HepG2 (cell line): ENCODE measurements around the gene SNX9. TPM values are rescaled to one million over a fixed set of nuclear protein-coding genes. Genes with fewer than 3 reads are reported as not detected.
A peak's percentile ranks its signal among the peaks of the same experiment; 100 is the strongest.

Source experiments
- BRF2 ChIP-seq: sonication (generic); formaldehyde crosslinking; IDR thresholded peaks from 2 replicates; pipeline ENCODE4 v1.8.1; 2022; ENCODE audit warnings: mild to moderate bottlenecking, missing genetic modification reagents
- CENPT ChIP-seq: sonication (generic); formaldehyde crosslinking; IDR thresholded peaks from 2 replicates; pipeline ENCODE4 v1.8.0; 2022; ENCODE audit warnings: low read depth, mild to moderate bottlenecking, moderate library complexity, missing genetic modification reagents
- DNMT1 ChIP-seq: sonication (generic); formaldehyde crosslinking; IDR thresholded peaks from 2 replicates; pipeline ENCODE4 v1.5.1; 2020; ENCODE audit warnings: mild to moderate bottlenecking, missing genetic modification reagents
- HMGXB4 ChIP-seq, 2 experiments: sonication (generic) in 1 of 2; formaldehyde crosslinking in 1 of 2; IDR thresholded peaks; 2 replicates each; pipeline versions ENCODE4 v1.4.0 to v1.6.1; 2018 to 2020; ENCODE audit warnings: missing genetic modification reagents in 2 of 2, borderline replicate concordance in 1 of 2, low read depth in 1 of 2, mild to moderate bottlenecking in 1 of 2, missing biosample characterization in 1 of 2
- HOXA7 ChIP-seq: sonication (generic); formaldehyde crosslinking; IDR thresholded peaks from 2 replicates; pipeline ENCODE4 v1.8.1; 2022; ENCODE audit warnings: mild to moderate bottlenecking, missing genetic modification reagents, moderate library complexity
- MTA3 ChIP-seq: sonication (generic); formaldehyde crosslinking; IDR thresholded peaks from 2 replicates; pipeline ENCODE4 v1.4.0; 2020; ENCODE audit warnings: missing genetic modification reagents
- NCOA2 ChIP-seq: sonication (generic); formaldehyde crosslinking; IDR thresholded peaks from 2 replicates; pipeline ENCODE4 v1.8.0; 2022; ENCODE audit warnings: inconsistent platforms
- NKX3-1 ChIP-seq: sonication (generic); formaldehyde crosslinking; IDR thresholded peaks from 2 replicates; pipeline ENCODE4 v1.5.0; 2020; ENCODE audit warnings: missing genetic modification reagents
- ZEB1 ChIP-seq: IDR thresholded peaks from 2 replicates; pipeline ENCODE4 v1.6.1; 2012; ENCODE audit warnings: mild to moderate bottlenecking, low read depth, inconsistent platforms; ENCODE audit not compliant: insufficient replicate concordance
- ZFP36 ChIP-seq: fragments of 150-350 bp; IDR thresholded peaks from 2 replicates; pipeline ENCODE4 v1.6.1; 2018; ENCODE audit warnings: borderline replicate concordance, low read length, low read depth; ENCODE audit not compliant: partially characterized antibody
- ZFP37 ChIP-seq: sonication (generic); formaldehyde crosslinking; IDR thresholded peaks from 2 replicates; pipeline ENCODE4 v1.4.0; 2020; ENCODE audit warnings: missing genetic modification reagents, borderline replicate concordance
- ZFP62 ChIP-seq: sonication (generic); formaldehyde crosslinking; IDR thresholded peaks from 2 replicates; pipeline ENCODE4 v1.4.0; 2020; ENCODE audit warnings: missing genetic modification reagents
- ZNF142 ChIP-seq: sonication (generic); formaldehyde crosslinking; IDR thresholded peaks from 2 replicates; pipeline ENCODE4 v1.4.0; 2020; ENCODE audit warnings: missing genetic modification reagents
- ZNF280B ChIP-seq: sonication (generic); formaldehyde crosslinking; IDR thresholded peaks from 2 replicates; pipeline ENCODE4 v1.5.0; 2020; ENCODE audit warnings: missing genetic modification reagents, mild to moderate bottlenecking, borderline replicate concordance
- ZNF451 ChIP-seq: sonication (generic); formaldehyde crosslinking; IDR thresholded peaks from 2 replicates; pipeline ENCODE4 v1.5.0; 2020; ENCODE audit warnings: mild to moderate bottlenecking, missing genetic modification reagents
- ZNF670 ChIP-seq: sonication (generic); formaldehyde crosslinking; IDR thresholded peaks from 2 replicates; pipeline ENCODE4 v1.8.0; 2022; ENCODE audit warnings: mild to moderate bottlenecking, missing genetic modification reagents, borderline replicate concordance
- ZNF703 ChIP-seq: sonication (generic); formaldehyde crosslinking; IDR thresholded peaks from 2 replicates; pipeline ENCODE4 v1.5.1; 2020; ENCODE audit warnings: missing genetic modification reagents, mild to moderate bottlenecking, moderate library complexity, borderline replicate concordance
- ZNF720 ChIP-seq: sonication (generic); formaldehyde crosslinking; IDR thresholded peaks from 2 replicates; pipeline ENCODE4 v1.4.0; 2020; ENCODE audit warnings: missing genetic modification reagents
- ZNF777 ChIP-seq: sonication (generic); formaldehyde crosslinking; IDR thresholded peaks from 2 replicates; pipeline ENCODE4 v1.4.0; 2020; ENCODE audit warnings: missing genetic modification reagents
- polyA plus RNA-seq, 8 experiments: library from polyadenylated mRNA; depleted of rRNA in 3 of 8; stranded (reverse) in 7 of 8; unstranded in 1 of 8; fragments of >200 nt; fragmentation: Illumina TruSeq in 4 of 8; extraction: Trizol in 4 of 8; gene quantifications; 2 replicates each; pipeline versions ENCODE4 v1.2.1 to v1.2.3, GENCODE V29; 2011 to 2016; ENCODE audit warnings: low read depth in 4 of 8, missing spikeins in 1 of 8, mixed read lengths in 1 of 8; ENCODE audit not compliant: insufficient read depth in 1 of 8
- total RNA-seq, 5 experiments: library from RNA; depleted of rRNA; stranded (reverse); fragments of >200 nt; fragmentation: Illumina TruSeq; extraction: Trizol; gene quantifications; 2 replicates each; pipeline ENCODE4 v1.2.3, GENCODE V29; 2016; ENCODE audit warnings: low read depth in 1 of 5

Gene SNX9
- total and polyA plus RNA-seq, 2 of the 13 experiments (the other 11 are each of a cell fraction or from before 2014, with no cell fraction given), result 21.9 to 36.0 TPM

GRCh38 chr6:157823528-157824370 is 703 bp downstream of the SNX9 start (continued):
- TF ChIP-seq ZEB1 (peak; percentile 29), HMGXB4 (CRISPR knock-in tag; IDR thresholded peaks at IDR 0.05; ENCODE audit: borderline replicate concordance in 1 of 2, low read depth in 1 of 2) (peak; percentile 74 to 85), ZNF451 (CRISPR knock-in tag) (no peak), DNMT1 (CRISPR knock-in tag) (no peak), ZFP62 (CRISPR knock-in tag) (no peak), ZFP37 (CRISPR knock-in tag) (no peak), MTA3 (CRISPR knock-in tag) (no peak), HOXA7 (CRISPR knock-in tag) (no peak), BRF2 (CRISPR knock-in tag) (no peak), ZNF777 (peak; percentile 78), CENPT (no peak), NKX3-1 (CRISPR knock-in tag) (no peak; the same call in 1 of the 2 replicates), NCOA2 (no peak), ZFP36 (no peak), ZNF703 (CRISPR knock-in tag) (0 out of 2 replicates have a peak, but pooled peaks have one; percentile 71), ZNF280B (CRISPR knock-in tag) (no peak), ZNF142 (no peak), ZNF720 (CRISPR knock-in tag) (no peak), ZNF670 (no peak)
